Measurements from ENCODE around the gene CLDN20.

DNA sequence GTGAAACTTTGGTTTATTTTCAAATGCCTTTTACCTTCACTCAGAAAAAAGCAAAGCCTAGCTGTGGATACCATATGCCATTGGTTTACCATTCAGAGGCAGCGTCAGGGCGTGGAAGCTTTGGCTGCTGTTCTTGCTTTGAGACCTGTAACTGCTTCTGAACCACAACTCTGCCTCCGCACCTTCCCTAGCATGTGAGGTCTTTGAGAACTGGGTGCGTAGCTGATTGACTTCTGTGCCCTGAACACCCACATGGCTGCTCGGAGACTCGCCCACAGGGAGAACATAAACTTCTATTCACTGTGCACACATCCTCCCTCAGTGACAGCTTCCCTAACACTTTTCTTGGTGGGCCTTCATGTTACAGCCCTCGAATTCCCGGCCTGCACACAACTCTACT lies 11.2 kb upstream of the CLDN20 start:
- TF ChIP-seq POLR2A (IDR thresholded peaks at IDR 0.05; ENCODE audit: low read depth, low read length) (no peak), EP300 (IDR thresholded peaks at IDR 0.05; ENCODE audit: borderline replicate concordance in 1 of 2, control insufficient read depth in 1 of 2, low read depth in 2 of 2, low read length in 2 of 2) (no peak), CTCF (IDR thresholded peaks at IDR 0.05 in 2 of 3, conservative IDR thresholded peaks at IDR 0.05 in 1 of 3; ENCODE audit: control insufficient read depth in 2 of 3, extremely low read depth in 1 of 3, insufficient read depth in 1 of 3, low read depth in 3 of 3, low read length in 3 of 3) (no peak)
- TF ChIP-seq, protein P1, sequence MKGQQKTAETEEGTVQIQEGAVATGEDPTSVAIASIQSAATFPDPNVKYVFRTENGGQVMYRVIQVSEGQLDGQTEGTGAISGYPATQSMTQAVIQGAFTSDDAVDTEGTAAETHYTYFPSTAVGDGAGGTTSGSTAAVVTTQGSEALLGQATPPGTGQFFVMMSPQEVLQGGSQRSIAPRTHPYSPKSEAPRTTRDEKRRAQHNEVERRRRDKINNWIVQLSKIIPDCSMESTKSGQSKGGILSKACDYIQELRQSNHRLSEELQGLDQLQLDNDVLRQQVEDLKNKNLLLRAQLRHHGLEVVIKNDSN (IDR thresholded peaks at IDR 0.05; ENCODE audit: borderline replicate concordance, extremely low read length, insufficient read depth, low read depth, low read length): no peak

Data from GM12878 (cell line).